K562 (cell line): ENCODE data around the gene PPP1R12C. TPM values are rescaled to one million over a fixed set of nuclear protein-coding genes. Genes with fewer than 3 reads are reported as not detected.

Source experiments
- BDP1 ChIP-seq: IDR thresholded peaks from 3 replicates; pipeline ENCODE4 v1.6.1; 2011; ENCODE audit not compliant: insufficient read length, insufficient read depth
- DDX20 ChIP-seq: fragments of 450-650 bp; IDR thresholded peaks from 2 replicates; pipeline ENCODE4 v1.6.1; 2016; ENCODE audit warnings: missing genetic modification characterization, low read depth, mild to moderate bottlenecking, missing compliant biosample characterization, moderate library complexity
- HNRNPLL ChIP-seq: fragments of 200-400 bp; formaldehyde crosslinking; IDR thresholded peaks from 2 replicates; pipeline ENCODE4 v1.6.1; 2017; ENCODE audit warnings: low read length, low read depth, mild to moderate bottlenecking; ENCODE audit not compliant: poor library complexity, severe bottlenecking
- PHF20 ChIP-seq: fragments of 450-650 bp; IDR thresholded peaks from 2 replicates; pipeline ENCODE4 v1.6.1; 2018; ENCODE audit not compliant: partially characterized antibody
- SAP30 ChIP-seq: fragments of 200-600 bp; sonication (generic); IDR thresholded peaks from 2 replicates; pipeline ENCODE4 v1.6.1; 2012; ENCODE audit warnings: borderline replicate concordance, low read depth, mild to moderate bottlenecking, moderate library complexity, low read length, control low read depth, inconsistent platforms; ENCODE audit not compliant: insufficient read depth, poor library complexity, severe bottlenecking
- TBL1XR1 ChIP-seq, 2 experiments: IDR thresholded peaks; 2 replicates each; pipeline ENCODE4 v1.6.1; 2012; ENCODE audit warnings: improper control_type of control experiment in 2 of 2, low read length in 2 of 2, mild to moderate bottlenecking in 1 of 2
- TFE3 ChIP-seq: fragments of 450-650 bp; formaldehyde crosslinking; IDR thresholded peaks from 2 replicates; pipeline ENCODE4 v1.4.0; 2020; ENCODE audit warnings: mild to moderate bottlenecking, mixed read lengths
- TOE1 ChIP-seq, 2 experiments: fragments of 450-650 bp in 1 of 2; sonication (generic) in 1 of 2; formaldehyde crosslinking in 1 of 2; IDR thresholded peaks; 2 replicates each; pipeline versions ENCODE4 v1.7.1 to v1.8.0; 2016 to 2022; ENCODE audit warnings: borderline replicate concordance in 2 of 2, mild to moderate bottlenecking in 2 of 2, antibody characterized with exemption in 1 of 2, inconsistent platforms in 1 of 2, low read depth in 1 of 2, missing genetic modification reagents in 1 of 2, moderate library complexity in 1 of 2
- ZC3H11A ChIP-seq: IDR thresholded peaks from 2 replicates; pipeline ENCODE4 v1.6.1; 2012; ENCODE audit warnings: low read depth, low read length, improper control_type of control experiment
- ZNF197 ChIP-seq: fragments of 200-800 bp; sonication (Bioruptor generic); IDR thresholded peaks from 2 replicates; pipeline ENCODE4 v1.6.1; 2016; ENCODE audit warnings: low read depth, missing genetic modification characterization, missing compliant biosample characterization
- ZNF318 ChIP-seq, 2 experiments: fragments of 450-650 bp; IDR thresholded peaks; 2 replicates each; pipeline ENCODE4 v1.6.1; 2016; ENCODE audit warnings: mild to moderate bottlenecking in 2 of 2, borderline replicate concordance in 1 of 2, low read depth in 1 of 2, moderate library complexity in 1 of 2
- ZNF639 ChIP-seq, 2 experiments: fragments of 200-800 bp in 1 of 2; sonication (Bioruptor generic) in 1 of 2; sonication (generic) in 1 of 2; formaldehyde crosslinking in 1 of 2; IDR thresholded peaks in 1 of 2; conservative IDR thresholded peaks in 1 of 2; 2 replicates each; pipeline versions ENCODE4 v1.5.0 to v1.6.1; 2016 to 2020; ENCODE audit warnings: missing compliant biosample characterization in 1 of 2, missing genetic modification characterization in 1 of 2, missing genetic modification reagents in 1 of 2
- polyA plus RNA-seq, 8 experiments: library from polyadenylated mRNA; depleted of rRNA in 4 of 8; stranded (reverse) in 5 of 8; unstranded in 3 of 8; fragments of >200 nt; fragmentation: Nextera tagmentation in 2 of 8; fragmentation: Illumina TruSeq in 1 of 8; extraction: Ambion mirVana in 2 of 8; extraction: Trizol in 1 of 8; gene quantifications; 2 replicates each; pipeline versions ENCODE4 v1.2.1 to v1.2.3, GENCODE V29; 2011 to 2014; ENCODE audit warnings: inconsistent platforms in 1 of 8, missing spikeins in 1 of 8
- total RNA-seq, 7 experiments: library from RNA; depleted of rRNA in 6 of 7; stranded (reverse); fragments of >200 nt in 6 of 7; fragmentation: Illumina TruSeq in 2 of 7; extraction: Trizol in 2 of 7; gene quantifications; 2 replicates each; pipeline versions ENCODE4 v1.2.1 to v1.2.3, GENCODE V29; 2011 to 2021; ENCODE audit warnings: low replicate concordance in 1 of 7

The PPP1R12C gene
- total and polyA plus RNA-seq, 9 of the 15 experiments (the other 6 are each of a cell fraction or from before 2014, with no cell fraction given) = 1.8 to 136 (median 33.7) TPM

GRCh38 chr19:55146078-55146704 lies 28.8 kb upstream of the PPP1R12C start (continued):
- TF ChIP-seq ZNF318 (IDR thresholded peaks at IDR 0.05; ENCODE audit: borderline replicate concordance in 1 of 2, low read depth in 1 of 2) = no peak
- no peak for TF ChIP-seq SAP30
- TF ChIP-seq ZNF639 (CRISPR knock-in tag; conservative IDR thresholded peaks at IDR 0.05 in 1 of 2, IDR thresholded peaks at IDR 0.05 in 1 of 2) = peak in 1 of 2 experiments; percentile 49; a peak in 1 of 4 replicates
- TF ChIP-seq TOE1 (IDR thresholded peaks at IDR 0.05; ENCODE audit: borderline replicate concordance) = peak; percentile 89
- no peak for TF ChIP-seq TOE1 (CRISPR knock-in tag; IDR thresholded peaks at IDR 0.05; ENCODE audit: borderline replicate concordance, low read depth)
- TF ChIP-seq ZC3H11A = no peak
- TF ChIP-seq TBL1XR1 (IDR thresholded peaks at IDR 0.05; ENCODE audit: low read length in 2 of 2) = peak; percentile 64 to 65; a peak in 3 of 4 replicates
- TF ChIP-seq DDX20 = no peak
- TF ChIP-seq BDP1 = no peak
- no peak for TF ChIP-seq TFE3 (CRISPR knock-in tag)
- TF ChIP-seq PHF20 = peak; percentile 49
- no peak for TF ChIP-seq ZNF197 (CRISPR knock-in tag)
- no peak for TF ChIP-seq HNRNPLL
